C4-2B (cell line): ENCODE measurements around the gene PTPRD.

ENCODE experiments used
- CTCF ChIP-seq: fragments of 450-650 bp; conservative IDR thresholded peaks from 2 replicates; pipeline ENCODE4 v1.5.1; 2017; ENCODE audit warnings: mild to moderate bottlenecking
- ZFX ChIP-seq: fragments of 450-650 bp; IDR thresholded peaks from 2 replicates; pipeline ENCODE4 v1.6.1; 2017

DNA sequence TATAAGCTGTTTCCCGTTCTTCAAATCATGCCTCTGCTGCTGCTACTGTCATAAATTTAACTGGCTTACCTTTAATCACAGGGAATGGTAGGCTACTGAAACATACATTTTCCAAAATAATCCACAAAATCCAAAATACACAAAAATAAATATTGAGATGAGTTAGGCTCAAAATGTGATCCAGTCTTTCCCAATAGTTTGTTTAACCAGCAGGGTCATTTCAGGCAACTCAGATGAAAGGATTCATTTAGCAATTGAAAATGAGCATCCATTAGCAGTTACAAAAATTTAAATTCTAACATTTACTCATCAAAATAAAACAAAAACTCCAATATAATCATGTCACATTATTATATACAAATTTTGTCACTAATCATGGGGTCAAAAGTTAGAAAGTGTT is 1797.6 kb downstream of the PTPRD start:
- TF ChIP-seq CTCF (no peak), ZFX (no peak)
